Right atrium auricular region (tissue), 2 donors: ENCODE data around the gene ADSS1. TPM values are rescaled to one million over a fixed set of nuclear protein-coding genes. Genes with fewer than 3 reads are reported as not detected.

Experiments used
- DNase-seq: peaks from one replicate; pipeline ENCODE4 v3.0.0-alpha.2; 2019; ENCODE audit warnings: low spot score
- H3K27ac ChIP-seq, 2 donors: fragments of 200-600 bp; sonication (generic); 1 replicate in 1 of 2; 2 replicates in 1 of 2; pipeline ENCODE4 v1.5.1; 2016 to 2019
- H3K27me3 ChIP-seq, 2 donors: fragments of 200-600 bp; sonication (generic); one replicate each; pipeline versions ENCODE4 v1.5.1 to v1.6.0; 2017 to 2019
- H3K36me3 ChIP-seq: fragments of 200-600 bp; sonication (generic); one replicate; pipeline ENCODE4 v1.5.1; 2016
- H3K4me1 ChIP-seq, 2 donors: fragments of 200-600 bp; sonication (generic); one replicate each; pipeline versions ENCODE4 v1.5.1 to v1.6.0; 2017 to 2019
- H3K4me3 ChIP-seq, 2 donors: fragments of 200-600 bp; sonication (generic); 1 replicate in 1 of 2; 2 replicates in 1 of 2; pipeline ENCODE4 v1.5.1; 2017 to 2019; ENCODE audit warnings: mild to moderate bottlenecking in 1 of 2, moderate library complexity in 1 of 2
- H3K9me3 ChIP-seq, 2 donors: fragments of 200-600 bp; sonication (generic); one replicate each; pipeline ENCODE4 v1.5.1; 2019
- total RNA-seq, 2 donors: library from RNA; depleted of rRNA; stranded (reverse); fragments of >200 nt; gene quantifications; one replicate each; pipeline ENCODE4 v1.1.0, GENCODE V29; 2016
- TF ChIP-seq, protein P1 (sequence below), 2 donors: fragments of 200-600 bp; sonication (generic); IDR thresholded peaks; one replicate each; pipeline ENCODE4 v1.5.1; 2019; ENCODE audit warnings: antibody characterized with exemption in 2 of 2

ADSS1 gene
- total RNA-seq, 2 donors from 2014 or later: 113 to 158 TPM

DNA sequence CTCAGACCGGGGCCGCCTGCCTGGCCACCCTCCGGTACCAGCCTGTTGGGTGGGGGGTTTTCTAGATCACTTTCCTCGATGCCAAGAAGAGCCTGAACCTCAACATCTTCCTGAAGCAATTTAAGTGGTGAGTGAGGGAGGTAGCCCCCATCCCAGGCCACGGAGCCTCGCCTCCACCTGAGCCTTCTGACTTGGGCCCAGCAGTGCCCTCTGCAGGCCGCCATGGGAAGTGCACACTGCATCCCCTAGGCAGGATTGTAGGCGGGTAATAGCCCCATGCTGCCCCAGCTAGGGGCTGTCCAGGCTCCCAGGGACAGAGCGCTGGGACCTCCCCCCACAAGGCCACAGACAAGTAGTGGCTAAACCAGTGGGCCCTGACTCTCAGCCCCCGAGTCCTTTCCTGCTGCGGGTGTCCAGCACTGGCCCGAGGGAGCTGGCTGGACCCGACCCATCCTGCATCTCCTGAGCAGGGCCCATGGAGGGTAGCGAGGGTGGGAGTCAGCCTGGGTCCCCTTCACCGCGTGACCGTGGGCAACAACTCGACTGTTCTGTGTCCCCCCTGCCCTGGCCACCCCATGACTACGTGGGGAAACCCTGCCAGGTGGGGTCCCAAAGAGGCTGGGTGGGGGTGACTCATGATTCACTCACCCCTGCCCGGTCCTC is 15.3 kb upstream of the ADSS1 start:
- Histone ChIP-seq H3K9me3 (no peaks in the 10 kb centered on the region), H3K27ac (peak overlapping the region in 1 of 2 donors; percentile 24), H3K36me3 (peaks cover 42% of the 10 kb centered on the region), H3K4me3 (no peak overlapping the region), H3K4me1 (peaks cover 0 to 26% of the 10 kb centered on the region in 2 donors), H3K27me3 (no peaks in the 10 kb centered on the region)
- TF ChIP-seq, protein P1, sequence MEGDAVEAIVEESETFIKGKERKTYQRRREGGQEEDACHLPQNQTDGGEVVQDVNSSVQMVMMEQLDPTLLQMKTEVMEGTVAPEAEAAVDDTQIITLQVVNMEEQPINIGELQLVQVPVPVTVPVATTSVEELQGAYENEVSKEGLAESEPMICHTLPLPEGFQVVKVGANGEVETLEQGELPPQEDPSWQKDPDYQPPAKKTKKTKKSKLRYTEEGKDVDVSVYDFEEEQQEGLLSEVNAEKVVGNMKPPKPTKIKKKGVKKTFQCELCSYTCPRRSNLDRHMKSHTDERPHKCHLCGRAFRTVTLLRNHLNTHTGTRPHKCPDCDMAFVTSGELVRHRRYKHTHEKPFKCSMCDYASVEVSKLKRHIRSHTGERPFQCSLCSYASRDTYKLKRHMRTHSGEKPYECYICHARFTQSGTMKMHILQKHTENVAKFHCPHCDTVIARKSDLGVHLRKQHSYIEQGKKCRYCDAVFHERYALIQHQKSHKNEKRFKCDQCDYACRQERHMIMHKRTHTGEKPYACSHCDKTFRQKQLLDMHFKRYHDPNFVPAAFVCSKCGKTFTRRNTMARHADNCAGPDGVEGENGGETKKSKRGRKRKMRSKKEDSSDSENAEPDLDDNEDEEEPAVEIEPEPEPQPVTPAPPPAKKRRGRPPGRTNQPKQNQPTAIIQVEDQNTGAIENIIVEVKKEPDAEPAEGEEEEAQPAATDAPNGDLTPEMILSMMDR (IDR thresholded peaks at IDR 0.05): peak; percentile 98
- no peak for DNase-seq

DNA sequence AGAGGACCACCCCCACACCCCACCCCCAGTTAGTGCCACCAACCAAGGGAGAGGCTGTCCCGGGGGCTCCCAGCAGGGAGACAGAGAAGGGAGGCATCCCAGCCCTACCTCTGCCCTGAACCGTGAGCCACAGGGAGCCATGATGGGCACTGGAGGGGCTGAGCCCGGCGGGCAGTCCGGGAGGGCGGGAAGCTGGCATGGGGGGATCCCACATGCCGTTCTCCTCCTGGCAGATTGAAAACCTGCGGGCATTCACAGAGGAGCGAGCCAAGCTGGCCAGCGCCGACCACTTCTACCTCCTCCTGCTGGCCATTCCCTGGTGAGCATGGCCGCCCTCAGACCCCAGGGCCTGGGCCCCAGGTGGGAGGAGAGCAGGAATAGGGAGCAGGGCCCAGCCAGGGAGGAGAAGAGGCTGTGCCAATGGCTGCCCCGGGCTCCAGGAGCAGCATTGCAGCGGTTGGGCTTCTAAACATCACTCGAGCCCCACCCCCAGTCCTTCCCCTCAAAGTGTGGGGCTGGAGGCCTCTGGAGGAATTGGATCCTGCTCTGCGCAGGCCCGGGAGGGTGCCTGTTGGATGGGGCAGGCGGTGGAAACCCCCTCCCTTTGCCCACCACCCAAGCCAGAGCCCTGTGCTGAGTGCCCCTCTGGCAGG is 14.5 kb upstream of the ADSS1 start:
- Histone ChIP-seq H3K9me3 (no peaks in the 10 kb centered on the region), H3K27me3 (no peaks in the 10 kb centered on the region), H3K36me3 (peaks cover 43% of the 10 kb centered on the region), H3K4me3 (no peak overlapping the region), H3K27ac (peak overlapping the region in 1 of 2 donors; percentile 24), H3K4me1 (peaks cover 0 to 26% of the 10 kb centered on the region in 2 donors)
- no peak for DNase-seq
- TF ChIP-seq, protein P1 (IDR thresholded peaks at IDR 0.05): no peak

DNA sequence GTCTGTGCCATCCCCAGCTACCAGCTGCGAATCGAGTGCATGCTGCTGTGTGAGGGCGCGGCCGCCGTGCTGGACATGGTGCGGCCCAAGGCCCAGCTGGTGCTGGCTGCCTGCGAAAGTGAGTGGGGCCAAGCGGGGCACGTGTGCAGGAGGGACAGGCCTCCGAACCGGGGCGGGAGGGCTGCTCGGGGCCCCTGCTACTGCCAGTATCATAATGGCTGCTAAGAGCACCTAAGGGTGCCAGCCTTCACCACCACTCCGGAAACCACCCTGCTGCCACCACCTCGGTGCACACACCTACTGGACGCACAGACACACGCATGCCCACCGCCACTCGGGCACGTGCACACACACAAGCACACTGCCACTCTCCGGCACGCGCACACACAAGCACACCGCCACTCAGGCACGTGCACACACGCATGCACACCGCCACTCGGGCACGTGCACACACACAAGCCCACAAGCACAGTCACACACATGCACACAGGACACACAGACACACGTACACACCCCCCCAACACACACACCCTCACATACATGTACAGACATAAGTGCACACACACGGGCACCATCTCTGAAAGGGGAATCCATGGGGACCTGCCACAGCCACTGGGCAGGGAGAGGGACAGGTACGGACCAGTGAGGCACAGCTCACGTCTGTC is 13.8 kb upstream of the ADSS1 start:
- H3K36me3 ChIP-seq: peaks cover 50% of the 10 kb centered on the region
- no peak for DNase-seq
- H3K4me3 ChIP-seq: no peak overlapping the region
- TF ChIP-seq, protein P1 (IDR thresholded peaks at IDR 0.05): no peak
- H3K27ac ChIP-seq: no peak overlapping the region
- no peaks in the 10 kb centered on the region for H3K9me3 ChIP-seq
- H3K27me3 ChIP-seq: no peaks in the 10 kb centered on the region
- H3K4me1 ChIP-seq: peaks cover 0 to 26% of the 10 kb centered on the region in 2 donors

DNA sequence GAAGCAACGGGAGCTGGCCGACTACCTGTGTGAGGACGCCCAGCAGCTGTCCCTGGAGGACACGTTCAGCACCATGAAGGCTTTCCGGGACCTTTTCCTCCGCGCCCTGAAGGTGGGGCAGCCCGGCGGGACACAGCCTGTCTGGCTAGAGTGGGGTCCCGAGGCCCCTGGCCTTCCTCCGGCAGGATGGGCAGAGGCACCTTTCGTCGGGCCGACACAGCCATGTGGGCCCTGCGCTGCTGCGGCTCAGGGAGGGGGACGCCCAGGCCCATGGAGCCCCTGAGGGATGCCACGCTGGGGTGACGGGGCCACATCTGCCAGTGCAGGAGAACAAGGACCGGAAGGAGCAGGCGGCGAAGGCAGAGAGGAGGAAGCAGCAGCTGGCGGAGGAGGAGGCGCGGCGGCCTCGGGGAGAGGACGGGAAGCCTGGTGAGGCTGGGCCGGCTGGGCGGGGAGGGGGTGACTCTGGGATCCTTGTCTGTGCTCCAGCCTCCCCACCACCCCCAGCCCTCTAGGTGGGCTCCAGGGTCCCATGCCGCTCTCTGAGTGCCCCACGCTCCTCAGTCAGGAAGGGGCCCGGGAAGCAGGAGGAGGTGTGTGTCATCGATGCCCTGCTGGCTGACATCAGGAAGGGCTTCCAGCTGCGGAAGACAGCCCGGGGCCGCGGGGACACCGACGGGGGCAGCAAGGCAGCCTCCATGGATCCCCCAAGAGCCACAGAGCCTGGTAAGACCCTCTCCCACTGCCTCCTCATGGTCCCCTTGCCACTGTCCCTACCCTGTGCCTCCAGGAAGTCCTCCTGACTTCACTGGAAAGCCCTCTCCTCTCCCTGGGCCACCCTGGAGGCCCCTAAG is 10.9 kb upstream of the ADSS1 start:
- Histone ChIP-seq H3K36me3 (peaks cover 59% of the 10 kb centered on the region), H3K27me3 (no peaks in the 10 kb centered on the region), H3K27ac (no peak overlapping the region), H3K4me3 (no peak overlapping the region), H3K4me1 (peaks cover 0 to 31% of the 10 kb centered on the region in 2 donors), H3K9me3 (no peaks in the 10 kb centered on the region)
- DNase-seq: no peak
- TF ChIP-seq, protein P1 (IDR thresholded peaks at IDR 0.05): no peak

DNA sequence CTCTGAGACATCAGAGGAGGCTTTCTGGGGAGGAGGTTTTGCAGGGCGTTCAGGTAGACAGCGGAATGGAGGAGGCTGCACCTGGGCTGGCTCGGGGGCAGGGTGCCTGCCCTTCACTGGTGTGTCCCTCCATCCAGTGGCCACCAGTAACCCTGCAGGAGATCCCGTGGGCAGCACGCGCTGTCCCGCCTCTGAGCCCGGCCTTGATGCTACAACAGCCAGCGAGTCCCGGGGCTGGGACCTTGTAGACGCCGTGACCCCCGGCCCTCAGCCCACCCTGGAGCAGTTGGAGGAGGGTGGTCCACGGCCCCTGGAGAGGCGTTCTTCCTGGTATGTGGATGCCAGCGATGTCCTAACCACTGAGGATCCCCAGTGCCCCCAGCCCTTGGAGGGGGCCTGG is 10.0 kb upstream of the ADSS1 start:
- H3K4me3 ChIP-seq: no peak overlapping the region
- no peaks in the 10 kb centered on the region for H3K27me3 ChIP-seq
- TF ChIP-seq, protein P1 (IDR thresholded peaks at IDR 0.05): no peak
- peaks cover 62% of the 10 kb centered on the region for H3K36me3 ChIP-seq
- peaks cover 0 to 31% of the 10 kb centered on the region in 2 donors for H3K4me1 ChIP-seq
- no peak for DNase-seq
- no peak overlapping the region for H3K27ac ChIP-seq
- no peaks in the 10 kb centered on the region for H3K9me3 ChIP-seq
